Type B pancreatic cell (in vitro differentiated cells): ENCODE results near the gene PTHLH. TPM values are rescaled to one million over a fixed set of nuclear protein-coding genes. Genes with fewer than 3 reads are reported as not detected.

Experiments used
- DNase-seq: peaks from one replicate; pipeline ENCODE4 v3.0.0; 2021; ENCODE audit warnings: mixed read lengths; ENCODE audit not compliant: unreplicated experiment; ENCODE audit errors: extremely low spot score
- H3K27ac Mint-ChIP-seq: 2 replicates; pipeline ENCODE4 v1.8.0; 2021; ENCODE audit warnings: mild to moderate bottlenecking, mixed read lengths
- H3K27me3 Mint-ChIP-seq: 2 replicates; pipeline ENCODE4 v1.8.0; 2021; ENCODE audit warnings: mixed read lengths
- H3K36me3 Mint-ChIP-seq: 2 replicates; pipeline ENCODE4 v1.8.0; 2021; ENCODE audit warnings: mixed read lengths
- H3K4me1 Mint-ChIP-seq: one replicate; pipeline ENCODE4 v1.8.0; 2021; ENCODE audit warnings: mixed read lengths; ENCODE audit not compliant: unreplicated experiment
- H3K4me3 Mint-ChIP-seq: 2 replicates; pipeline ENCODE4 v1.8.0; 2021; ENCODE audit warnings: mild to moderate bottlenecking, mixed read lengths
- H3K9me3 Mint-ChIP-seq: 2 replicates; pipeline ENCODE4 v1.8.0; 2021; ENCODE audit warnings: mixed read lengths
- total RNA-seq: library from RNA; stranded (reverse); gene quantifications from 2 replicates; pipeline ENCODE4 v1.2.1, GENCODE V29; 2021; ENCODE audit warnings: low replicate concordance
- TF ChIP-seq, protein P1 (sequence below): fragments of 200-600 bp; sonication (generic); conservative IDR thresholded peaks from 2 replicates; pipeline ENCODE4 v1.5.0; 2021; ENCODE audit warnings: antibody characterized with exemption, mild to moderate bottlenecking

The PTHLH gene
- total RNA-seq, 1 donor from 2014 or later = 6.3 TPM

DNA sequence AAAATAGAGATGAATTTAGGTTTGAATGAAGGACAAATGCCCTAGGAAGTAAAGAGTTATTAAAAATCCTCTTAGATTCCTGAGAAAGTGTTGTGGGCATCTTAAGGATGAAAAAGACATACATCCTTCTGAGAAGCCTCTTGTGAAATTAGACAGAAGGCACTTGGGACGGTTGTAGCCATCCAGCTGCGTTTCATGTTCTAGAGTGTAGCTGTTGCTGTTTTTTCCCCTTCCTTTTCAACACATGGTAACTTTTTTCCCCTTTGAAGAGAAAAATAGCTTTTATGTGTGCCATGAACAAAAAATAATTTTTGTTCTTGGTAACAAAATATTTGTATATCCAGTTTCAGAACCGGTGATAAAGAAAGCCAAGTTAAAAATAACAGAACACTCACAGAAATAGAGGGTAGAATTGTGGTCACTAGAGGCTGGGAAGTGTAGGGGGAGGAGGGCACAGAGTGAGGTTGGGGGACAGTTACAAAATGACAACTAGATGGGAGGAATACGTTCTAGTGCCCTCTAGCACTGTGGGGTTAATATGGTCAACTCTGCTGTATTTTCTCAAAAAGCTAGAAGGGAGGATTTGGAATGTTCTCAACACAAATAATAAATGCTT, 58.4 kb downstream of the PTHLH start:
- H3K4me3 Mint-ChIP-seq = no peak overlapping the region
- H3K9me3 Mint-ChIP-seq = peaks cover 5% of the 10 kb centered on the region
- no peaks in the 10 kb centered on the region for H3K27me3 Mint-ChIP-seq
- no peaks in the 10 kb centered on the region for H3K4me1 Mint-ChIP-seq
- no peak overlapping the region for H3K27ac Mint-ChIP-seq
- DNase-seq = no peak
- H3K36me3 Mint-ChIP-seq = peaks cover 4% of the 10 kb centered on the region
- TF ChIP-seq, protein P1, sequence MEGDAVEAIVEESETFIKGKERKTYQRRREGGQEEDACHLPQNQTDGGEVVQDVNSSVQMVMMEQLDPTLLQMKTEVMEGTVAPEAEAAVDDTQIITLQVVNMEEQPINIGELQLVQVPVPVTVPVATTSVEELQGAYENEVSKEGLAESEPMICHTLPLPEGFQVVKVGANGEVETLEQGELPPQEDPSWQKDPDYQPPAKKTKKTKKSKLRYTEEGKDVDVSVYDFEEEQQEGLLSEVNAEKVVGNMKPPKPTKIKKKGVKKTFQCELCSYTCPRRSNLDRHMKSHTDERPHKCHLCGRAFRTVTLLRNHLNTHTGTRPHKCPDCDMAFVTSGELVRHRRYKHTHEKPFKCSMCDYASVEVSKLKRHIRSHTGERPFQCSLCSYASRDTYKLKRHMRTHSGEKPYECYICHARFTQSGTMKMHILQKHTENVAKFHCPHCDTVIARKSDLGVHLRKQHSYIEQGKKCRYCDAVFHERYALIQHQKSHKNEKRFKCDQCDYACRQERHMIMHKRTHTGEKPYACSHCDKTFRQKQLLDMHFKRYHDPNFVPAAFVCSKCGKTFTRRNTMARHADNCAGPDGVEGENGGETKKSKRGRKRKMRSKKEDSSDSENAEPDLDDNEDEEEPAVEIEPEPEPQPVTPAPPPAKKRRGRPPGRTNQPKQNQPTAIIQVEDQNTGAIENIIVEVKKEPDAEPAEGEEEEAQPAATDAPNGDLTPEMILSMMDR = no peak

DNA sequence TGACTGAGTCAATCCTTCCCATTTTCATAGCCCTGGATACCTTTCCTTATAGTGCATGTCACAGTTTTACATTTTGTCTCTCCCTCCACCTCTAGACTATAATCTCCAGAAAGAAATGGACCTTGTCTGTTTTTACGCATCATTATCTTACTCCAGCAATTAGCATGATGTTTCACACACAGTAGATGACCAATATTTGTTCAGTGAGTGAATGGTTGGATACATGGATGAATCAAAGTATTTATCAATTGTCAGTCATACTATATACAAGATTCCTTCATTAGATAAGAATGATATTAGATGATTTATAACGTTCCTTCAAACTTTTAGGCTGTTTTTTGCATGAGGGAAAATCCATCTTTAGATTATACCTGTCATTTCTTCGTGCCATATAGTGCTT, 61.1 kb downstream of the PTHLH start:
- no peak overlapping the region for H3K4me3 Mint-ChIP-seq
- H3K36me3 Mint-ChIP-seq = peaks cover 4% of the 10 kb centered on the region
- H3K4me1 Mint-ChIP-seq = no peaks in the 10 kb centered on the region
- no peaks in the 10 kb centered on the region for H3K27me3 Mint-ChIP-seq
- TF ChIP-seq, protein P1 = no peak
- no peak overlapping the region for H3K27ac Mint-ChIP-seq
- no peaks in the 10 kb centered on the region for H3K9me3 Mint-ChIP-seq
- no peak for DNase-seq

Other genes starting within 250 kb of the PTHLH start
- 30.6 and 40.3 TPM in 2 replicates for gene KLHL42, start 192.5 kb downstream of the PTHLH start, total RNA-seq
- gene MANSC4, start 192.5 kb downstream of the PTHLH start, total RNA-seq = 0.36 TPM in 1 of 2 replicates, not detected in the other
- gene CCDC91, start 217.7 kb upstream of the PTHLH start, total RNA-seq = 23.2 and 27.4 TPM in 2 replicates